ENCODE results near the gene STARD5.

DNA sequence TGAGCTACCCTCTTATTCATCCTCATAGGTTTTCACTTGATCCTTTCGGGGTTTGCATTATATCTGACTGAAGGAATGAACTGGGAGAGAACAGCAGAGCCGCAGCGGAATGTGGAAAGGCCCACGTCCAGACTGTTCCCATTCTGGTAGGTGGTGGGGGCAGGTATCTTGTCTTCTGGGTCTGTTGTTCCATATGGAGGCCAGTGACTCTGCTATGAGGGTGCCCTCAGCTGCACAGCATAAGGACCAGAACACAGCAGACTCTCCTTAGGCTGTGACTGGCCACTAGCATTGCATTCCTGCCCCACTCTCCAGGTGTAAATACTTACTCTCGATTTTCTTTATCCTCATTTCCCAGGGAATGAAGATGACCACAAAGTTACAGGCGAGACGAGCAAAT is 38.0 kb upstream of the STARD5 start:
- TF ChIP-seq POLR2A (IDR thresholded peaks at IDR 0.05) (no peak), POLR2AphosphoS5 (IDR thresholded peaks at IDR 0.05; ENCODE audit: insufficient read depth in 1 of 2, low read depth in 1 of 2) (no peak)
